T1000 (cell line): ENCODE results near the gene NBEA.
"Not testable (repeated sequence)": the region's sequence is repeated elsewhere in the genome, so short reads cannot be mapped to it uniquely, and the experiment has no call there.

Source experiments
- DNase-seq: peaks from one replicate; lab custom pipeline; 2025; ENCODE audit warnings: mixed read lengths; lab: John Stamatoyannopoulos, UW

Gene NBEA

DNA sequence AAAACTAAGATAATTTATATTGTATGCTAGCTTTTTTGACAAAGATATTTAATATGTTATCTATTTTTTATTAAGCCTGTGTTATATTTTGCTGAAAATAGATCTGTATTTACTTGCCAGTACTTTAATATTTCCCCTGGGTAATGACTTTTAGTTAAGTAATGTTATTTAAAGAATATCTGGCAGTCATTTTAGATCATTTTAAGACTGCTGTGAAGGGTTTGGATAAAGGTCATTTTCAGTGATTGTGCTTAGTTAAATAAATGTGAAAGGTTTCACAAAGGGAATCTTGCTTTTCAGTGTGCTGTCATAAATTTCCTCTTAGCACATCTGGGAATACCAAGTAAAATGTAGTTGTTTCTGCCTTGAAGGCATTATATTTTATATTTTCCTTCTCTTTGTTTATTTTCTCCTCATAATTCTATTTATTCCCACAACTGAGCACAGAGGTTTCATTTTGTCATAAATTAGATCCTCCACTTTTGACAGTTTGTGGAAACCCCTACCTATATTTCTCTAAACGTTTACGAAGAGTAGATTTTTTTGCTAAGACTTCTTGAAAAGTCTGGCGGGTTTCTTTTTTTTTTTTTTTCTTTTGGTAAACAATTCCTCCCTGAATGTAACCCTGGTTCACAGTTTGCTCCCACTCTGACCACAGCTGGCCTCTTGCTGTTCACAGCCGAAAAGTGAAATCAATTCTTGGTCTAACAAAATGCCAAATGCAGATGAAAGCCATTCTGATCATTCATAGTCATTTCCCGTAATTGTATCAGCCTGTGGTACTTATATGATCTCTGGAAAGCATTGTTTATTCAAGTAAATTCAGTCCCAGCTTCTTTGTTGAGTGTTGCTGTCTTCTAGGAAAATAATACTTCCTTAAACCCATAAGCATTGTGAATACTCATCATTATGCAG lies 446.6 kb downstream of the NBEA start:
- DNase-seq = no peak

DNA sequence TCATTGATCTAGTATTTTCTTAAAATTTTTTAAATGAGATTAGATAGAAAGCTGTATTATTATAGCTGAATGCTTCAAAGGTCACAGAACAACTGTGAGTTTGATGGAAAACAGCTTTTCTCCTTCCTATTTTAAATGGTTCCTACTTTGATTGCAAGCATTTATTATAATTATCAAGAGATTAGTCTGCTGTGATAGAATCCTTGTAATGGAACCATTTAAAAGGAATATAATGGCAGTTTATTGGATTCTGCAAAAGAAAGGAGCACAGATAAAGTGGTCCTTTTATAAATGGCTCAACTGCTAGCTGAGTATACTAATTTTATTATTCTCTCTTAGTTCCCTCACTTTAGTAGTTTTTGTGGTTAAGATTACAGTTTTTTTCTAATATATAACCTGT lies 447.5 kb downstream of the NBEA start:
- DNase-seq = no peak

GRCh38 chr13:35392768-35393167 lies 450.7 kb downstream of the NBEA start:
- no peak for DNase-seq

GRCh38 chr13:35393886-35394285 lies 451.8 kb downstream of the NBEA start:
- no peak for DNase-seq

- DNase-seq = not testable (repeated sequence)
Observed at GRCh38 chr13:35408285-35408684, 466.2 kb downstream of the NBEA start.

GRCh38 chr13:35411059-35411744 lies 469.1 kb downstream of the NBEA start:
- DNase-seq = no peak

DNA sequence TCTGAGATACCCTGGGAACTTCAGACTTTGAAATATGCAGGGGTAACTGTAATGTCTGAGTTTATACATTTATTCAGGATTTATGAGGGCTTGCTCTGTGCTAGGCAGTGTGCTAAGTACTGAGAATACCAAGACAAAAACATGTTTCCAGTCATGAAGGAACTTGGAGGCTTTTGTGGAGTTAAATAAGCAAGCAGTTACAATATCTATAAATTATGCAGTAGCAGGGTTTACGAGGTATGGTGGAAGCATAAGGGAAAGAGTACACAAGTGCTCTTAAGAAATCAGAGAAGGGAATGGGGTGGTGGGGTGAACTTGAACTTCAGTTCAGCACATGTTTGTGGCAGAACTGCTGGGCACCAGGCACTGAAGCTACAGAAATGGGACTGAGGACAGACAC lies 506.4 kb downstream of the NBEA start:
- no peak for DNase-seq

DNA sequence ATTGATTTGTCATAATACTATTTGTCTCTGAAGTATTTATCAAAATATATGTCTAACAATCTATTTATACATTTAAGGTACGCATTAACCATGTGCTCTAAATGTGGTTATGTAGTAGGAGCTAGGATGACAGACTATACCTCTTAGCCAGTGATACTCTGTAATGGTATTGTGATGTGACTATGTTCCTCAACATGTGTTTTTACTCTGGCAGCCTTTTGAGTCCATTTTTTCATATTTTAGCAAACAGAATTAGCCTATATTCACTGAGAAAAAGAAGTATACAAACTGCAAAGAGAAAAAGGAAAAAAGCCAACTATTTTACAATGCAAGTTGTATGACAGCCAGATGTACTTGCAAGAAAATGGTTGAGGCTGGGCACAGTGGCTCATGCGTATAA lies 507.8 kb downstream of the NBEA start:
- no peak for DNase-seq

- no peak for DNase-seq
Observed at GRCh38 chr13:35455022-35455421, 513.0 kb downstream of the NBEA start.

GRCh38 chr13:35457258-35457657 lies 515.2 kb downstream of the NBEA start:
- DNase-seq = no peak

GRCh38 chr13:35460061-35460460 lies 518.0 kb downstream of the NBEA start:
- no peak for DNase-seq

GRCh38 chr13:35465371-35465770 lies 523.3 kb downstream of the NBEA start:
- no peak for DNase-seq

DNA sequence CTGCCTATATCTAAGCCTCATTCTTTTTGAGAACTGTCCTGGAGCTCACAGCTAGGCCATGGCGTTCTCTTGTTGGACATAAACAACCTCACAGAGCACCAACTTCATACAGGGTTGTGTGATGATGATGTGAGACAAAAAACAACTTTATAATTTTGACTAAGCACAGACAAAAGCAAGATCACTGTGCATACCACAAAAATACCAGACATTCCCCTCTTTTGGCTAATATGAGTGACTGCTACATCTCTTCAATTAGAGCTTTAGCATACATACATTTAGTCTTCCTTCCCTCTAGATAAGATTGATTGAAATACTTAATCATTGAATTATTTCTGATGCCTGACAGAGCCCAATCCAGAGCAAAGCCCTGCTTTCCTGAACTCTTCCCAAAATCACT lies 526.1 kb downstream of the NBEA start:
- DNase-seq = no peak

GRCh38 chr13:35469806-35470525 lies 527.9 kb downstream of the NBEA start:
- DNase-seq = no peak

- no peak for DNase-seq
Observed at GRCh38 chr13:35470671-35471661, 528.9 kb downstream of the NBEA start.

- DNase-seq = no peak
Observed at GRCh38 chr13:35471706-35472322, 529.7 kb downstream of the NBEA start.

- no peak for DNase-seq
Observed at GRCh38 chr13:35472323-35472881, 530.3 kb downstream of the NBEA start.

GRCh38 chr13:35473206-35473775 lies 531.2 kb downstream of the NBEA start:
- DNase-seq = no peak

GRCh38 chr13:35473802-35474201 lies 531.7 kb downstream of the NBEA start:
- no peak for DNase-seq

GRCh38 chr13:35474496-35475211 lies 532.6 kb downstream of the NBEA start:
- no peak for DNase-seq
